Right lobe of liver (tissue), 4 donors: Measurements from ENCODE around the gene HLA-DPA1.

ENCODE experiments used
- CTCF ChIP-seq, 4 donors: fragments of 200-600 bp in 3 of 4; fragments of 450-650 bp in 1 of 4; IDR thresholded peaks; one replicate each; pipeline versions ENCODE4 v1.5.1 to v1.8.0; 2016 to 2022; ENCODE audit warnings: antibody characterized with exemption in 4 of 4, mild to moderate bottlenecking in 2 of 4
- POLR2A ChIP-seq: fragments of 450-650 bp; IDR thresholded peaks from one replicate; pipeline ENCODE4 v1.6.1; 2017; ENCODE audit warnings: antibody characterized with exemption, mild to moderate bottlenecking
- donor health status: DM: no; HTN: no; CAD: no.
- donor health status: DM: no; HTN: no; CAD: no.
- donor health status: DM: no; HTN: yes; CAD: no.

GRCh38 chr6:33066917-33067521 is 6.4 kb downstream of the HLA-DPA1 start:
- no peak for TF ChIP-seq CTCF (IDR thresholded peaks at IDR 0.05)
- no peak for TF ChIP-seq POLR2A
